ENCODE results near the gene VIPAS39. TPM values are rescaled to one million over a fixed set of nuclear protein-coding genes. Genes with fewer than 3 reads are reported as not detected.

Gene VIPAS39
- polyA plus RNA-seq, 1 donor (not counting 4 experiments of a cell fraction or from before 2014, with no cell fraction given) = 24.5 TPM

DNA sequence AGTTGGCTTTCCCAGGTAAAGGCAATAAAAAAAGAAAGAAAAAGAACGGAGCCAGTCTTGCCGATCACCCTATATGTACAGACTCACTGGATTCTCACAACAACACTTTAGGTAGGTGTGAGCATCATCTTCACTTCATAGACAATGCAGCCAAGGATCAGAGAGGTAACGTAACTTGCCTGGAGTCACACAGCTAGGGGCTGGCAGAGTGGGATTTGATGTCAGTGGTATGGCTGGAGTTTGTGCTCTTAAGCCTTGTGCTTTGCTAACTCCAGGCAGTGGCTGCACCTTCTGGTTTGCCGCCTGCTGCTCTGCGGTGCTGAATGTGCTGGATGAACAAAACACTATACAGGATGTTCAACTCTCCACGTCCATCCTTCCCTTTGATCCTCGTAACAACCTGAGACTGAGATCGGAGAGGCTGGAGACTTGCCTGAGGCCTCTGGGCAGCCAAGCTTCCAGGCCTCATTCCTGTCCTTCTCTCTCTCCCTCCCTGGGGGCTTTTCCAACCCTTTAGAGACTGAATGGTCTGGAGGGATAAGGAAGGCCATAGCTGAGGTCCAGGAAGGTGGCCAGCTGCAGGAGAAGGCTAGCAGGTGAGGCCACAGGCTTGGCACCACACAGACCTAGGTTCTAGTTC lies 33.1 kb upstream of the VIPAS39 start:
- DNase-seq (ENCODE audit: low read depth, low spot score) (no peak), FAIRE-seq (no peak)
- H3K9me1 ChIP-seq (ENCODE audit: control insufficient read depth, extremely low read depth, insufficient read depth, low read length) = no peaks in the 10 kb centered on the region
- H3K36me3 ChIP-seq (ENCODE audit: control insufficient read depth in 2 of 2, extremely low read depth in 1 of 2, insufficient read depth in 2 of 2, low read length in 2 of 2) = no peaks in the 10 kb centered on the region
- no peaks in the 10 kb centered on the region for H3K79me2 ChIP-seq (ENCODE audit: control insufficient read depth, insufficient read depth, low read length)
- H4K20me1 ChIP-seq (ENCODE audit: control insufficient read depth, extremely low read depth, insufficient read depth, low read length) = no peaks in the 10 kb centered on the region
- dilution Hi-C loops (cut with MboI; ENCODE audit: extremely low pct_ligation_motif_present, low sequenced_read_pairs) = no loop called here
- H3K4me1 ChIP-seq (ENCODE audit: control insufficient read depth, extremely low read depth, insufficient read depth, low read length) = no peaks in the 10 kb centered on the region
- no peaks in the 10 kb centered on the region for H3K9me3 ChIP-seq (ENCODE audit: control insufficient read depth, low read depth, low read length)
- no peak for TF ChIP-seq EZH2 (IDR thresholded peaks at IDR 0.05; ENCODE audit: low read length)
- TF ChIP-seq, protein P1, sequence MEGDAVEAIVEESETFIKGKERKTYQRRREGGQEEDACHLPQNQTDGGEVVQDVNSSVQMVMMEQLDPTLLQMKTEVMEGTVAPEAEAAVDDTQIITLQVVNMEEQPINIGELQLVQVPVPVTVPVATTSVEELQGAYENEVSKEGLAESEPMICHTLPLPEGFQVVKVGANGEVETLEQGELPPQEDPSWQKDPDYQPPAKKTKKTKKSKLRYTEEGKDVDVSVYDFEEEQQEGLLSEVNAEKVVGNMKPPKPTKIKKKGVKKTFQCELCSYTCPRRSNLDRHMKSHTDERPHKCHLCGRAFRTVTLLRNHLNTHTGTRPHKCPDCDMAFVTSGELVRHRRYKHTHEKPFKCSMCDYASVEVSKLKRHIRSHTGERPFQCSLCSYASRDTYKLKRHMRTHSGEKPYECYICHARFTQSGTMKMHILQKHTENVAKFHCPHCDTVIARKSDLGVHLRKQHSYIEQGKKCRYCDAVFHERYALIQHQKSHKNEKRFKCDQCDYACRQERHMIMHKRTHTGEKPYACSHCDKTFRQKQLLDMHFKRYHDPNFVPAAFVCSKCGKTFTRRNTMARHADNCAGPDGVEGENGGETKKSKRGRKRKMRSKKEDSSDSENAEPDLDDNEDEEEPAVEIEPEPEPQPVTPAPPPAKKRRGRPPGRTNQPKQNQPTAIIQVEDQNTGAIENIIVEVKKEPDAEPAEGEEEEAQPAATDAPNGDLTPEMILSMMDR (optimal IDR thresholded peaks at IDR 0.05 in 1 of 3, IDR thresholded peaks at IDR 0.05 in 1 of 3, conservative IDR thresholded peaks at IDR 0.05 in 1 of 3; ENCODE audit: extremely low read depth in 1 of 3, insufficient read depth in 2 of 3, low read length in 3 of 3) = no peak
- H3K4me2 ChIP-seq (ENCODE audit: control insufficient read depth, extremely low read depth, insufficient read depth, low read depth, low read length) = no peak overlapping the region
- H3K4me3 ChIP-seq (ENCODE audit: control insufficient read depth in 2 of 3, extremely low read depth in 1 of 3, insufficient read depth in 2 of 3, low read depth in 1 of 3, low read length in 3 of 3) = no peak overlapping the region
- no peaks in the 10 kb centered on the region for H3K27me3 ChIP-seq (ENCODE audit: control insufficient read depth, extremely low read depth, insufficient read depth, low read length)
- H3K27ac ChIP-seq (ENCODE audit: control insufficient read depth, insufficient read depth, low read length) = no peak overlapping the region
- no peak overlapping the region for H2AFZ ChIP-seq (ENCODE audit: control insufficient read depth, low read length)
- H3K9ac ChIP-seq (ENCODE audit: control insufficient read depth, extremely low read depth, insufficient read depth, low read length) = no peak overlapping the region

DNA sequence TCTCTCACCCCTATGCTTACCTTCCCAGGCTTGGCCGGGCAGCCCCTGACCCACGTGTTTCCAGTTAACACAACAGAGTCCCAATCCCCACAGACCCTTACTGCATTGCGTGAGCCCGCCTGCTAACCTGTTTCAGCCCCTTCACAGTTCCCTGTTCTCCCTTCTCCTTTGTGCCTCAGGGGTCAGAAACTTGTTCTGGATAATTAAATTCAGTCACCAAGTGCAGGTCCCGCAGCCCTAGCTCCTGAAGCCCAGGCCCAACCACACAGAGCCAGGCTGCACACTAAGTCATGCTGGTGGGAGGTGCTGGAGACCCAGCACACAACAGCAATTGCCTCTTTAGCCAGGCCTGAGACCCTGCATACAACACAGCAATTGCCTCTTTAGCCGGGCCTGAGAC lies 31.6 kb upstream of the VIPAS39 start:
- dilution Hi-C loops (cut with MboI; ENCODE audit: extremely low pct_ligation_motif_present, low sequenced_read_pairs) = no loop called here
- Histone ChIP-seq H3K27ac (ENCODE audit: control insufficient read depth, insufficient read depth, low read length) (no peak overlapping the region), H3K27me3 (ENCODE audit: control insufficient read depth, extremely low read depth, insufficient read depth, low read length) (no peaks in the 10 kb centered on the region), H3K4me3 (ENCODE audit: control insufficient read depth in 2 of 3, extremely low read depth in 1 of 3, insufficient read depth in 2 of 3, low read depth in 1 of 3, low read length in 3 of 3) (no peak overlapping the region), H3K4me2 (ENCODE audit: control insufficient read depth, extremely low read depth, insufficient read depth, low read depth, low read length) (no peak overlapping the region), H3K79me2 (ENCODE audit: control insufficient read depth, insufficient read depth, low read length) (no peaks in the 10 kb centered on the region), H3K36me3 (ENCODE audit: control insufficient read depth in 2 of 2, extremely low read depth in 1 of 2, insufficient read depth in 2 of 2, low read length in 2 of 2) (no peaks in the 10 kb centered on the region), H2AFZ (ENCODE audit: control insufficient read depth, low read length) (no peak overlapping the region), H4K20me1 (ENCODE audit: control insufficient read depth, extremely low read depth, insufficient read depth, low read length) (no peaks in the 10 kb centered on the region), H3K9me1 (ENCODE audit: control insufficient read depth, extremely low read depth, insufficient read depth, low read length) (no peaks in the 10 kb centered on the region), H3K4me1 (ENCODE audit: control insufficient read depth, extremely low read depth, insufficient read depth, low read length) (no peaks in the 10 kb centered on the region), H3K9me3 (ENCODE audit: control insufficient read depth, low read depth, low read length) (no peaks in the 10 kb centered on the region), H3K9ac (ENCODE audit: control insufficient read depth, extremely low read depth, insufficient read depth, low read length) (no peak overlapping the region)
- TF ChIP-seq EZH2 (IDR thresholded peaks at IDR 0.05; ENCODE audit: low read length) = no peak
- TF ChIP-seq, protein P1 (optimal IDR thresholded peaks at IDR 0.05 in 1 of 3, IDR thresholded peaks at IDR 0.05 in 1 of 3, conservative IDR thresholded peaks at IDR 0.05 in 1 of 3; ENCODE audit: extremely low read depth in 1 of 3, insufficient read depth in 2 of 3, low read length in 3 of 3) = no peak
- DNase-seq (ENCODE audit: low read depth, low spot score) (no peak), FAIRE-seq (no peak)

Data from keratinocyte (primary cell).